IMR-90 (cell line): ENCODE results near the gene GPC6. TPM values are rescaled to one million over a fixed set of nuclear protein-coding genes. Genes with fewer than 3 reads are reported as not detected.

ENCODE experiments used
- ATAC-seq: fragments of 200-7000 bp; cut with Tn5 transposase; 2 replicates; pipeline ENCODE4 v1.9.1; 2020; ENCODE audit warnings: low read depth, mild to moderate bottlenecking, moderate library complexity
- BruUV-seq: library from RNA; stranded (reverse); fragments of 400-500 nt; replicated peaks from 2 replicates; lab custom pipeline; 2021; lab: Mats Ljungman, UMichigan
- CTCF ChIA-PET: fragments of 300-600 bp; formaldehyde crosslinking; extraction: SDS; loops from one replicate; lab custom pipeline; 2021; ENCODE audit warnings: antibody characterized with exemption; lab: Yijun Ruan, JAX
- POLR2A ChIA-PET: fragments of 300-600 bp; sonication (Branson Sonifier 250); formaldehyde crosslinking; loops from one replicate; lab custom pipeline; 2022; ENCODE audit warnings: antibody characterized with exemption; ENCODE audit not compliant: unreplicated experiment; lab: Charles Lee
- DNase-seq: peaks from one replicate; pipeline ENCODE4 v3.0.0; 2013
- H2AFZ ChIP-seq: replicated peaks from 2 replicates; pipeline ENCODE3; 2013; ENCODE audit warnings: low read length, mild to moderate bottlenecking; ENCODE audit not compliant: poor library complexity
- H2AK5ac ChIP-seq: 2 replicates; pipeline ENCODE4 v1.6.1; 2013; ENCODE audit warnings: low read depth, low read length, inconsistent platforms
- H2AK9ac ChIP-seq: replicated peaks from 2 replicates; pipeline ENCODE3; 2013; ENCODE audit warnings: mild to moderate bottlenecking, low read depth, low read length, moderate library complexity; ENCODE audit not compliant: poor library complexity
- H2BK120ac ChIP-seq: 2 replicates; pipeline ENCODE4 v1.6.1; 2013; ENCODE audit warnings: low read depth, low read length, inconsistent platforms
- H2BK15ac ChIP-seq: 3 replicates; pipeline ENCODE4 v1.6.1; 2013; ENCODE audit warnings: low read depth, low read length, inconsistent platforms
- H2BK20ac ChIP-seq: 2 replicates; pipeline ENCODE4 v1.6.1; 2013; ENCODE audit warnings: low read depth, mild to moderate bottlenecking, inconsistent platforms, low read length, moderate library complexity
- H2BK5ac ChIP-seq: 2 replicates; pipeline ENCODE4 v1.6.1; 2013; ENCODE audit warnings: mild to moderate bottlenecking, low read depth, low read length, inconsistent platforms; ENCODE audit not compliant: poor library complexity, severe bottlenecking
- H3K14ac ChIP-seq: replicated peaks from 2 replicates; pipeline ENCODE4 v1.6.1; 2013; ENCODE audit warnings: low read depth, low read length, inconsistent platforms
- H3K18ac ChIP-seq: 2 replicates; pipeline ENCODE4 v1.6.1; 2013; ENCODE audit warnings: low read depth, low read length, control low read depth
- H3K23ac ChIP-seq: 2 replicates; pipeline ENCODE4 v1.6.1; 2013; ENCODE audit warnings: low read depth, low read length, inconsistent platforms
- H3K27ac ChIP-seq: 2 replicates; pipeline ENCODE4 v1.5.1; 2013; ENCODE audit warnings: mild to moderate bottlenecking, control low read depth, low read length; ENCODE audit not compliant: insufficient read depth
- H3K27me3 ChIP-seq: 2 replicates; pipeline ENCODE4 v1.6.1; 2013; ENCODE audit warnings: low read length; ENCODE audit not compliant: control insufficient read depth, insufficient read depth
- H3K36me3 ChIP-seq: 2 replicates; pipeline ENCODE4 v1.6.1; 2013; ENCODE audit warnings: low read length, mixed read lengths; ENCODE audit not compliant: control insufficient read depth, insufficient read depth
- H3K4ac ChIP-seq: 2 replicates; pipeline ENCODE4 v1.6.1; 2013; ENCODE audit warnings: low read depth, low read length, inconsistent platforms
- H3K4me1 ChIP-seq: 2 replicates; pipeline ENCODE4 v1.6.1; 2013; ENCODE audit warnings: low read length, mixed read lengths; ENCODE audit not compliant: control insufficient read depth, insufficient read depth
- H3K4me2 ChIP-seq: 2 replicates; pipeline ENCODE4 v1.6.1; 2013; ENCODE audit warnings: low read depth, mild to moderate bottlenecking, control low read depth, low read length, moderate library complexity
- H3K4me3 ChIP-seq: 2 replicates; pipeline ENCODE4 v1.5.1; 2013; ENCODE audit warnings: low read depth, mild to moderate bottlenecking, control low read depth, low read length, moderate library complexity; ENCODE audit not compliant: insufficient read depth
- H3K56ac ChIP-seq: 2 replicates; pipeline ENCODE4 v1.6.1; 2013; ENCODE audit warnings: low read length, inconsistent platforms; ENCODE audit not compliant: insufficient read depth; ENCODE audit errors: extremely low read depth
- H3K79me1 ChIP-seq, 2 experiments: 2 replicates each; pipeline ENCODE4 v1.6.1; 2013; ENCODE audit warnings: low read length in 2 of 2, inconsistent platforms in 1 of 2, low read depth in 1 of 2
- H3K9ac ChIP-seq: 2 replicates; pipeline ENCODE4 v1.6.1; 2013; ENCODE audit warnings: low read depth, low read length, control low read depth
- H3K9me1 ChIP-seq: 2 replicates; pipeline ENCODE4 v1.6.1; 2013; ENCODE audit warnings: low read length, inconsistent platforms; ENCODE audit not compliant: insufficient read depth
- H3K9me3 ChIP-seq: 2 replicates; pipeline ENCODE4 v1.6.1; 2013; ENCODE audit warnings: low read length; ENCODE audit not compliant: control insufficient read depth, insufficient read depth
- H4K20me1 ChIP-seq: 2 replicates; pipeline ENCODE4 v1.6.1; 2013; ENCODE audit warnings: low read length, inconsistent platforms; ENCODE audit not compliant: insufficient read depth
- H4K5ac ChIP-seq: 2 replicates; pipeline ENCODE4 v1.6.1; 2013; ENCODE audit warnings: mild to moderate bottlenecking, low read depth, low read length, control low read depth
- H4K8ac ChIP-seq, 2 experiments: 2 replicates each; pipeline ENCODE4 v1.6.1; 2013; ENCODE audit warnings: low read depth in 2 of 2, low read length in 2 of 2, control low read depth in 1 of 2, inconsistent platforms in 1 of 2
- H4K91ac ChIP-seq: 2 replicates; pipeline ENCODE4 v1.6.1; 2013; ENCODE audit warnings: low read depth, low read length, inconsistent platforms; ENCODE audit not compliant: insufficient read depth
- CTCF ChIP-seq: conservative IDR thresholded peaks from 2 replicates; pipeline ENCODE4 v1.5.1; 2012; ENCODE audit warnings: mild to moderate bottlenecking, low read depth, low read length, improper control_type of control experiment
- MAZ ChIP-seq: IDR thresholded peaks from 2 replicates; pipeline ENCODE4 v1.6.1; 2012; ENCODE audit warnings: low read depth, mild to moderate bottlenecking, low read length, improper control_type of control experiment, moderate library complexity, borderline replicate concordance
- NFE2L2 ChIP-seq: fragments of 150-350 bp; IDR thresholded peaks from 2 replicates; pipeline ENCODE4 v1.6.1; 2016; ENCODE audit warnings: low read depth, mild to moderate bottlenecking, low read length
- POLR2A ChIP-seq: IDR thresholded peaks from 2 replicates; pipeline ENCODE4 v1.6.1; 2012; ENCODE audit warnings: mild to moderate bottlenecking, low read depth, low read length
- RAD21 ChIP-seq: IDR thresholded peaks from 2 replicates; pipeline ENCODE4 v1.6.1; 2012; ENCODE audit warnings: low read length, improper control_type of control experiment
- RCOR1 ChIP-seq: IDR thresholded peaks from 2 replicates; pipeline ENCODE4 v1.6.1; 2012; ENCODE audit warnings: mild to moderate bottlenecking, low read length, improper control_type of control experiment; ENCODE audit not compliant: insufficient replicate concordance
- RFX5 ChIP-seq: IDR thresholded peaks from 2 replicates; pipeline ENCODE4 v1.8.0; 2012; ENCODE audit warnings: low read depth, mild to moderate bottlenecking, low read length, moderate library complexity
- WGBS, 2 experiments: methylation state at CpG; one replicate each; pipeline versions ENCODE4 v1.1.5 to v1.1.7; 2013; ENCODE audit warnings: missing lambda C conversion rate in 2 of 2; ENCODE audit not compliant: insufficient read length in 1 of 2; ENCODE audit errors: extremely low coverage in 2 of 2; 5-methylcytosine and 5-hydroxymethylcytosine counted together
- dilution Hi-C: fragments of 300-500 bp; cut with HindIII; formaldehyde crosslinking; loops from one replicate; pipeline ENCODE4 v1.14.3; 2018; ENCODE audit warnings: low sequenced_read_pairs; ENCODE audit not compliant: unreplicated experiment
- in situ Hi-C: fragments of 300-500 bp; cut with MboI; formaldehyde crosslinking; loops from 3 replicates; pipeline ENCODE4 v1.14.3; 2019; ENCODE audit warnings: low sequenced_read_pairs, inconsistent platforms, mixed read lengths
- intact Hi-C: fragments of 100-400 bp; cut with micrococcal nuclease; formaldehyde crosslinking; loops from 2 replicates; pipeline ENCODE4 v1.10.0; 2022
- polyA plus RNA-seq, 3 experiments: library from polyadenylated mRNA; depleted of rRNA; stranded (reverse); fragments of >200 nt; gene quantifications; 2 replicates each; pipeline ENCODE4 v1.2.3, GENCODE V29; 2012; ENCODE audit warnings: low replicate concordance in 1 of 3
- total RNA-seq: library from RNA; depleted of rRNA; stranded (reverse); fragments of >200 nt; gene quantifications from 2 replicates; pipeline ENCODE4 v1.2.3, GENCODE V29; 2012

GPC6 gene
- total and polyA plus RNA-seq, 2 of the 4 experiments (the other 2 are of a cell fraction), result 14.9 to 39.4 TPM

DNA sequence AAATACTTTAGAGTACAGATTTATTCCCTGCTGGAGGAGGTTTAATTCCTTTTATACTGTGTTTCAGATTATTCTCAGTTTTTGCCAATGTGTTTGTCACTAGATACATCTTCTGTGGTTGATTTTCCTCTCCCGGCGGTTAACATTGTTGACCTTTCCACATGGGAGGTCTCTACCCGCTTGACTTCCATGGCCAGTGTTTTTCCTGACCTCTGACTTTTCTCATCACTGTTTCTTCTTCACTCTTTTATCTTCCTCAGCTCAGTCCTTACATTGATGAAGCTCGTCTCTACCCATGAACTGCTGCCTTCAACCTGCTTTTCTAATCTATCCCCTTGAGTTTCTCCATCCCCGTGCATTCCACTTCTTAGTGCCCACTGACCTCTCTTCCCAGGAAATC is 517.4 kb downstream of the GPC6 start:
- no peaks in the 10 kb centered on the region for H3K36me3 ChIP-seq
- H2AFZ ChIP-seq, result no peak overlapping the region
- H2AK5ac ChIP-seq, result no peak overlapping the region
- no peak overlapping the region for H2BK20ac ChIP-seq
- no peak overlapping the region for H3K23ac ChIP-seq
- H3K9me1 ChIP-seq, result no peaks in the 10 kb centered on the region
- intact Hi-C loops, result no loop called here
- dilution Hi-C loops, result no loop called here
- H3K4me2 ChIP-seq, result no peak overlapping the region
- no peaks in the 10 kb centered on the region for H3K9me3 ChIP-seq
- no peak overlapping the region for H4K8ac ChIP-seq
- no peak for TF ChIP-seq MAZ
- no peak for TF ChIP-seq CTCF
- TF ChIP-seq RAD21, result no peak
- TF ChIP-seq RFX5, result no peak
- no peak for TF ChIP-seq POLR2A
- no peak for TF ChIP-seq NFE2L2
- no peak for TF ChIP-seq RCOR1
- H3K79me1 ChIP-seq, result no peaks in the 10 kb centered on the region
- CTCF ChIA-PET, result no interaction called here
- H4K91ac ChIP-seq, result no peak overlapping the region
- H3K4me1 ChIP-seq, result no peaks in the 10 kb centered on the region
- no peak overlapping the region for H3K56ac ChIP-seq
- BruUV-seq, result no TSS peak
- H3K18ac ChIP-seq, result no peak overlapping the region
- H2BK5ac ChIP-seq, result no peak overlapping the region
- ATAC-seq (no peak), DNase-seq (no peak)
- no peak overlapping the region for H2BK120ac ChIP-seq
- no peak overlapping the region for H3K27ac ChIP-seq
- no peak overlapping the region for H3K14ac ChIP-seq
- in situ Hi-C loops, result no loop called here
- H4K20me1 ChIP-seq, result no peaks in the 10 kb centered on the region
- H2BK15ac ChIP-seq, result no peak overlapping the region
- H4K5ac ChIP-seq, result no peak overlapping the region
- POLR2A ChIA-PET, result no interaction called here
- whole genome bisulfite sequencing, 2 experiments, result 95% methylated on average over 3 of the region's 5 CpGs; no CpG with 5 or more reads in 1 of the 2 experiments
- H3K27me3 ChIP-seq, result no peaks in the 10 kb centered on the region
- H3K4ac ChIP-seq, result no peak overlapping the region
- H3K9ac ChIP-seq, result no peak overlapping the region
- H3K4me3 ChIP-seq, result no peak overlapping the region
- no peak overlapping the region for H2AK9ac ChIP-seq
